NCI-H128 (cell line): ENCODE measurements around the gene KRT83.
"Not testable (repeated sequence)": the region's sequence is repeated elsewhere in the genome, so short reads cannot be mapped to it uniquely, and the experiment has no call there.

Source experiments
- DNase-seq: peaks from one replicate; lab custom pipeline; 2025; ENCODE audit not compliant: unreplicated experiment; lab: John Stamatoyannopoulos, UW

KRT83 gene

DNA sequence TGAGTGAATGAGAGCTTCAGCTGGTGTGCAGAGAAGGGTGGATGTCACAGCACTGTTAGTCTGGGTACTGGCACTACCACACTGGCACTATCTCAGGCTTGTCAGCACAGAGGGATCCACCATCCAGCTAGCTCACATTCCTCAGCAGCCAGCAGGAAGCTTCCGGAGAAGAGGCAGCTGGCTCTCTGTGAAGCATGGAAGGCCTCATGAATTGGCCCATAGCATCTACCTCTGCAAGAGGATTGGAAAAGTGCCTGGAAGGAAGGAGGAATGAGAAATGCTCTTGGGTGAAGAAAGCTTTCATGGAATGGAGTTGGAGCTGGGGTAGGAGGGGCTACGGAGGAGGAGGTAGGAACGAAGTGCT is 9.9 kb downstream of the KRT83 start:
- no peak for DNase-seq

DNA sequence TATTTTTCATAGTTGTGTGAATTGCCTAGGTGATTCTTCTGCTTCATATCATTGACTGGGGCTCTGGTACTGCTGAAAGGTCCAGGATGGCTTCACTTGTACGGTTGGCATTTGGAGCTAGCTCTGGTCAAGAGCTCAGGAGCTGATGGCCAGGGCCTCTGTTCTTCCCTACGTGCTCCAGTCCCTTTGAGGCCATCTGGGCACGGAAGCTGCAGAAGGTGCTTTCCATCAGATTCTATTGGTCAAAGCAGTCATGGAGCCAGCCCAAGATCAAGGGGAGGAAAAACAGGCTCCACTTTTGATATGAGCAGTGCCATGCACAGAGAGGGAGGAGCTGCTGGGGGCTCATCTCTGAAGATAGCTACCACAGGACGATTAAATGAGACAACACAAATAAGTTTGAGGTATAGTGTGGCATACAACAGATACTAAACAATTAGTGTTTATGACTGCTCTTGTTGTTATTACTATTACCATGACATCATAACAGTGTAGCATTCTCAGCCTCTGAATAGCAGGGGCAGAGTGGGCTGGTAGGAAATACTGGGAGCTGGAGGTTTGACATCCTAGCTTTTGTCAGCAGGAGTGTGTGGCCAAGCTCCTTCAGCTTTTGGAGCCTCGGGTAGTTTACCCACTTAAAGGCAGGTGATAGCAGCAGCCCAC is 10.4 kb downstream of the KRT83 start:
- no peak for DNase-seq

DNA sequence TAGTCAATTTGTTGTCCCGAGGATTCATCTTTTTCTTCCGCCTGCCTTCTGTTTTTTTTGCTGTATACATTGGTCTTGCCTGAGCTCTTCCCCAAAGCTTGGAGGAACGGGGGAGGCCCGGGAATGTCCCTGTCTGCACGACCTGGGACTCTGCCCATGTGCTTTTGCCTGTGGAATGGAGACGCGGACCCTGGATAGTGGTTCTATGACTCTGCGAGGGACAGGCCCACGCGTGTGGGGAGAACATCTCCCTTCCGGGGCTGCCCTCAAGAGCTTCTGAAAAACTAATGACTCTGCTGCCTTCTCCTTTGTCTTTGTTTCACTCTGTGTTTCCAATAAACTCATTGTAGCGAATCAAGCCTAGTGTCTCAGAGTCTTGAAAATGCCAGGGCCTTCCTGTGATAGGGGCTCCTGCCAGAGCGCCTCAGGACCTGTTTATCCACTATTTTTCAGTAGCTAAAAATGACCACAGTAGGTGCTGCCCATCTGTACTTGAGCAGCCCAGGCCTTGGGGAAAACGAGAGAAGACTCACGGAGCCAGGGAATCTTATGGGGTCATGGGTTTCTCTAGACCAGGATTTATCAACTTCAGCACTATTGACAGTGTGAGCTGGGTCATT is 12.3 kb downstream of the KRT83 start:
- no peak for DNase-seq

DNA sequence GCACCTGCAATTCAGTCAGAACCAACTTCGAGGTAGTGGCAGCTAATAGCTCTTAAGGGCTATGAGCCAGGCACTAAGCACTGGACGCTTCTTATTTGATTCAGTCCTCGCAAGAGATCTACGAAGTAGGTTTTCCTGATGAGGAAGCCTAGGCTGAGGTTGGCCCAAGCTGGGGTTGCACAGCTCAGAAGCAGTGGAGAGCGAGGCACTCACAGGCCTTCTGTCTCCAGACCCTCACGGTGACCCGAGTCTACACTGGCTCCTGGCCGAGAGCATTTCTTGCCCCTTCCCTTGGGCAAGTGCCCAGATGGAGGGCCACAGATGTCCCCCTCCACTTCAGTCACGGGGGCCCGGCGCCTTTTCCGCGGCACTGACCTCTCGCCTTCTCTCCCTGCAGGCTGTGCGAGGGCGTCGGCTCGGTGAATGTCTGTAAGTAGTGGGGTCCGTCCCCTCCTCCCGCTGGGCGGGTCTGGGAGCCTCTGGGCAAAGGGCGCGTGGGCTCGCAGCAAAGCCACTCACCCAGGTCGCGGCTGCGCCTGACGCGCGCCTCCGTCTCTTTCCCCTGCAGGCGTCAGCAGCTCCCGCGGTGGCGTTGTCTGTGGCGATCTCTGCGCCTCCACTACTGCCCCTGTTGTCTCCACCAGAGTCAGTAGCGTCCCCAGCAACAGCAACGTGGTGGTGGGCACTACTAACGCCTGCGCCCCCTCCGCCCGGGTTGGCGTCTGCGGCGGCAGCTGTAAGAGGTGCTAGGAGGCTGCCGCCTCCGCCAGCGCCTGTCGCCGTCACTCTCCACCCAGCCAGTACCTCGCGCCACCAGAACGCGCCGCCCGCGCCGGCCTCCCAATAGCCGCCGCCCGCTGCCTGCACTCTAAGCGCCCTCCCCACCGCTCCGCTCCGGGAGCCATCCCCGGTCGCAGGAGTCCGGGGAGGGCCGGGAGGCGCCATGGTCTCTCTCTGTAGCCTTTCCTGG is 13.1 kb downstream of the KRT83 start:
- no peak for DNase-seq

DNA sequence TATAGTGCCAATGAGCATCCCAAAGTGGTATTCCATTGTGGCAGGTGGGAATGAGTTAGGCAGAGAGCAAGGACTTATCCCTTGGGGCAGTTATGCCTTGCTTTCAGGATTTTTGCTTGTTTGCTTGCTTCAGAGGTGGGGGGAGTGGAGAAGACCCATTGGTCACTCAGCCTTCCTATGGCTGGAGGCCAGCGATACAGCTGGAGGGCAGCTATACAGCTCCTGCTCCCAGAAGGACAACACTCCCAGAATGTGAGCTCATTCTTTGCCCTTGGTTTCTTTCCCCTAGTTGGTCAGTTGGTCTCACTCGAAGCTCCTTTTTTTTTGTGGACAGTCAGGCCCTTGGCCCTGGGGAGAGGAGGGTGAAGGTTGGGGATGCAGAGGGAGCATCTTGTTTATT is 14.5 kb downstream of the KRT83 start:
- no peak for DNase-seq

DNA sequence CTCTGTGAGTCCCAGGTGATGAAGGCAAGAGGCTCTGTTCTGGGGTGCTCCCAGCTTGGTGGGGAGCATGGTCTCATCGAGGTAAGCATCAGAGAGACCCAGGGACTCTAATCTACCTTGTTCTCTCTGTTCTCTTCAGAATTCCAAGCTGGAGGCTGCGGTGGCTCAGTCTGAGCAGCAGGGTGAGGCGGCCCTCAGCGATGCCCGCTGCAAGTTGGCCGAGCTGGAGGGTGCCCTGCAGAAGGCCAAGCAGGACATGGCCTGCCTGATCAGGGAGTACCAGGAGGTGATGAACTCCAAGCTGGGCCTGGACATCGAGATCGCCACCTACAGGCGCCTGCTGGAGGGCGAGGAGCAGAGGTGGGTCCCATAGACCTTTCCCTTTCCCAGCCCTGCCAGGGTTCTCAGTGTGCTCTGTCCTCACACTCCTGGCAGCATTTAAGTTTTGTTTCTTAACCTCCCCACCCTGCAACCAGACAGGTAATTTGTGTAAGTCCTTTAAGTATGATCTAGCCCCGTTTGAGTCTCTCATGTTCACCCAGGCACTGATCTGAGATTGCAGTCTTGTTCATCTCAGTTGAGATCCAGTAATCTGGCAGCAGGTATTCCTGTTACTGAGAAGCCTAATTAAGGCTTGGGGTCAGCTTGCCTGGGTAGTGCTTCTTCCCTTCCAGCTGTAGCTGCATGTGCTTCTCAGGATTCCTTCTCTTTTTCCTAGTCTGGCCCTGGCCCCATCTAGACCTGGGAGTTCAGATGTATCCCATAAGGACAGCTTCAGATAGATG is 15.1 kb downstream of the KRT83 start:
- no peak for DNase-seq

DNA sequence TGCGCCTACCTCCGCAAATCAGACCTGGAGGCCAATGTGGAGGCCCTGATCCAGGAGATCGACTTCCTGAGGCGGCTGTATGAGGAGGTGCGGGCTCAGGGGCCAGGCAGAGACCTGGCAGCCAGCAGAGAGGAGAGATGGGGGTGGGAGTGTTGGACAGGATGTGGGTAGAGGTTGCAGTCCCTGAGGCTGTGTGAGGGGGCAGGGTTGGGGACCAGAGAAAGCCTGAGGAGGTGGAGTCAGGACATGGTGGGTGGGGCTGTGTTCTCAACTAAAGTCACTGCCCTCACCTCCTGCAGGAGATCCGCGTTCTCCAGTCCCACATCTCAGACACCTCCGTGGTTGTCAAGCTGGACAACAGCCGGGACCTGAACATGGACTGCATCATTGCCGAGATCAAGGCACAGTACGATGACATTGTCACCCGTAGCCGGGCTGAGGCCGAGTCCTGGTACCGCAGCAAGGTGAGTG is 16.2 kb downstream of the KRT83 start:
- not testable (repeated sequence) for DNase-seq

DNA sequence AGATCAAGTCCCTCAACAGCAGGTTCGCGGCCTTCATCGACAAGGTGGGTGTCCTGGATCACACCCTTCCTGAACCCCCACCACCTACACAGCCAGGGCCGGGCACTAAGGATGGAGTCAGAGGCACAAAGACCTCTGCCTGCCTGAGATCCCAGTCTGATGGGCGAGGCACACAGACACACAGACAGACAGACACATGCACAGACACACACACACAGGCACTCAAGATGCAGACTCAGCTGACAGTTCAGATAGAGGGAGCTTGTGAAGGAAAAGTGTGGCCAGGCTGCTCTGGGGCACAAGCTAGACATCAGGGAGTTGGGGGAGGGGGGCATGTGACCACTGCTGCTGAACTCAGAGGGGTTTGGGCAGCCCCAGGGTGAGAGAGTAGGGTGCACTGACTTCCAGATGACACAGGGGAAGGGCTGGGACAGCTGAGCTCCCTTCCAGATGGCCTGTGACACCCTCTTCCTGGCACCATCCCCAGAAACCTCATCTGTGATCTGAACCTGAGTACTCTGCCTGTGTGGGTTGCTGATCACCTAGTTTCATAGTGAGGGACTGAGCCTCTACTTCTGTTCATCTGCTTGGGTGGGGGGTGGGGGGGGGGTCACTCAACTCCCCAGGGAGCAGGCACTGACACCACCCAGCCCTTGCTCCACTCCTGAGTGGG is 18.8 kb downstream of the KRT83 start:
- not testable (repeated sequence) for DNase-seq

DNA sequence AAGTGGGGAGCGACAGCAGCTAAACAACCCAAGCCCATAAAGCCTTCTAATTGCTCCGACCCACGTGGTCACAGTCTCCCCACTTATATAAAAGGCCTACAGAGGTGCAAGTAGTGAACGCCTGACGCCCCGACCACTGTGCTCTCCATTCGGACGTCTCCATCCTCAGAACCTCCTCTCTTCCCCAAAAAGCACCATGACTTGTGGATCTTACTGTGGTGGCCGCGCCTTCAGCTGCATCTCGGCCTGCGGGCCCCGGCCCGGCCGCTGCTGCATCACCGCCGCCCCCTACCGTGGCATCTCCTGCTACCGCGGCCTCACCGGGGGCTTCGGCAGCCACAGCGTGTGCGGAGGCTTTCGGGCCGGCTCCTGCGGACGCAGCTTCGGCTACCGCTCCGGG is 19.5 kb downstream of the KRT83 start:
- not testable (repeated sequence) for DNase-seq

DNA sequence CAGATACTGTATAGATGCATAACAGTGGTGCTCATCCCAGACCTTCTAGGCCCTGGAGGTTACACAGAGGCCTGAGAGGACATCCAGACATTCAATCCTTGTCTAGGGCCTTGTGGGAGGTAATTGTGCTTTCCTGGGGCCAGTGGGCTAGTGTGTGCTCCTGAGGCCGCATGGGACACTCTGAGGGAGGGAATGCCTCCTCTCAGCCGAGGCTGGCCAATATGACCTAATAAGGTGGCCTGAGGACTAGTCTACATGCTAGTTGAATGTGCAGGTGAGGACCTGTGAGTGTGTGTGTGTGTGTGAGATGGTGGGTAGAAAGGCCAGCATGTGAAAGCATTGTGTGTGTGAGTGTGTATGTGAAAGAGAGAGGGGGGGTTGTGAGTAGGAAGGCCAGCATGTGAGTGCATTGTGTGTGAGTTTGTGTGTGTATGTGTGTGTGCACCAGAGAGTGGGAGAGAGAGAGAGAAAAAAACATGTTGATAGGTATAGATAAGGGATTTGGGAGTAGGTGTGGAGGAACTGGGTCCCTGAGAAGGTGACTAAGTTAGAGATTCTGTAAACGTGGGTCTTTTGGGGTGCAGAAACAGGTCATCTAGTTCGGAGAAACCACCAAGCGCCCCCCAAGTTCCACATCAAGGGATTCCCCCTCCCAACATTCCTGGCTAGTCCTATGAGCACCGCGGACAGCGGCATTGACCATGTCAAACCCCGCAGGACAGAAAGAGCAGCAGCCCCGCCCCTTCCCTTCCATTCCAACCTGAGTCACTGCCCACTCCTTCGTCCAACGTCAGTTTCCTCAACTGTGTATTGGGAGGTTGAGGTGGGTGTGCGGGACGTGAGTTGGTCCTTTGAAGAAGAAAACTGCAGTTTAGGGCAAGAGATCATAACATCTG is 20.2 kb downstream of the KRT83 start:
- DNase-seq = no peak

DNA sequence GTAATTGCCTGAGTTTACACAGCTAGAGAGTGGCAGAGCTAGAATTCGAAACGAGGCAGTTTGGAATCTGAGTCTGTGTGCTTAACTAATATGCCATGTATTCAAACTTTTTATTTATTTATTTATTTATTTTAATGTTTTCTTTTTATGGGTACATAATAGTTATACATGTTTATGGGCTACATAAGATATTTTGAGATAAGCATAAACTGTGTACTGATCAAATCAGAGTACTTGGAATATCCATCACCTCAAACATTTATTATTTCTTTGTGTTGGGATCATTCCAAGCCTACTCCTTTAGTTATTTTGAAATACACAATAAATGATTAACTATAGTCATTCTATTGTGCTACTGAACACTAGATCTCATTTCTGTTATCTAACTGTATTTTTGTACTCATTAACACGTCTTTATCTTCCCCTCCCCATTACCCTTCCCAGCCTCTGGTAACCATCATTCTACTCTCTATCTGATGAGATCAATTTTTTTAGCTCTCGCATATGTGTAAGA is 22.5 kb downstream of the KRT83 start:
- DNase-seq = no peak

DNA sequence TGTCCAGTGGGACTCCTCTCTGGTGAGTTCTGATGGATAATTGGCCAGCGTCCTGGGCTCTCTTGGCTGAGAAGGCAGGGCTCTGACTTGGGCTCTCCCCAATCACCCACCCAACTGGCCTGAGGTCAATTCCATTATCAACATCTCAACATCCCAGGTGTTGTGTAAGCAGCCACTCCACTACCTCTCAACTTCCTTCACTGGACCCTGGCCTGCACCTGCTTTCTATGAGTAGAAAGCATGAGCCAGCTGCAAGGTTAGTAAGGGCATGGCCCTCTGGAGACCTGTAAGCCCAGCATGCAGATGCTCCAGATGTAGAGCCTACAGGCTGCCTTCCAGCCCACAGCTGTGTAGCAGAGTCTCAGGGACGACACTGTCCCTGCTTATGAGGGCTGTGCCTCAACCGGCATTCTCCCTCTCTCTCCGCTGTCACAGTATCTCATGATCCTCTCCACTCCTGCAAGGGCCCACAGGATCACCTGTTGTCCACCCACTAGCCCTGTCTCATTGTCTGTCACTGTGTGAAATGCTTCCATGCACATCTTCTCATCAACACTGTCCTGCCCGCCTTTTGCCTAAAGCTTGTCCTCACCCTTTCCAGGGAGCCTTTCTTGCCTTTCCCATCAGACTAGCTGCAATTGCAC is 24.5 kb downstream of the KRT83 start:
- DNase-seq = no peak

DNA sequence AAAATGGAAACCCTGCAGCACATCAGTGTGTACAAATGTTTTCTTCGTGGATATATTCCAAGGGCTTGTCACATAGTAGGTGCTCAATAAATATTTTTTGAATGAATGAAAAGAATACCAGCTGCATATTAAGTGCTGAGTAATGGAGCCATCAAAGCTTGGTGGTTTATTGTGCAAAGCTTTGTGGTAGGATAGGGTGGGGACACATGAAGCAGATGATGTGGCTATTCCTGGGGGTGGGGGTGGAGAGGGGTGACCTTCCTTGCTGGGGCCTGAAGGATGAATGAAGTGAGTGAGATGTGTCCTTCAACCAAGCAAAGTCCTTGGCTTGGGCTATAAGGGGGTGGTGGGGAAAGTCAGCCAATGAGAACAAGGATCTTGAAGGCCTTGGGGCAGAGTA is 25.5 kb downstream of the KRT83 start:
- no peak for DNase-seq

DNA sequence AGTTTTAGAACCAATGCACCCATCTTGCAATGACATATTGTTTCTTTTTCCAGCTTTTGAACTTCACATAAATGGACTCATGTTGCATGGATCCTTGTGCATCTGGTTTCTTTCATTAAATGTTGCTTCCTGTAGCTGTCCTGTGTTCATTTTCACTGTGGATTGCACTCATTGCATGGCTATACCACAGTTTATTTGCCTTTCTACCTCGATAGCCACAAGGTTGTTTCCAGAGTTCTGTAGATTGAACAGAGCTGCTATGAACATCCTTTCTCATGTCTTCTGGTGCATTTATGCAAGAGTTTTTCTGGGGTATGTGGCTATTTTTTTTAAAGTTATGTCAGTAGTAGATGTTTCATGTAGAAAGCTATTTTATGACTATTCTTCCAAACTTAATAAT is 26.4 kb downstream of the KRT83 start:
- DNase-seq = no peak

DNA sequence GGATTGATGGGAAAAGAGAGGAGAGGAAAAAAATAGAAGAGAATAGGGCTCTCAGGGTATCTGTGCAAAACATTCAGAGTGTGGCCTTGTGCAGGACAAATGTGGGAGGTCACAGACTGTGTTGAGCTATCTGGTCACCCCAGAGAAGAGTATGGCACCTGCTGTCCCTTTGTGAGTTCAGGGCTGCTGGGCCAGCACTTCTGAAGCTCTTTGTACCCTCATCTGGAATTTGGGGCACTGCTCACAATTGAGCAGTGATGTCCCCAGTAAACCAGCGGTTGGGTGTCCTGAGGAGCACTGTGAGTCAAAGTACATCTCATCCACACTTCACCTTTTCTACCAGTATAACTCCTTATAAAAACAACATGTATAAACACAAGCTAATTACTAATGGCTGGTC is 27.3 kb downstream of the KRT83 start:
- no peak for DNase-seq

DNA sequence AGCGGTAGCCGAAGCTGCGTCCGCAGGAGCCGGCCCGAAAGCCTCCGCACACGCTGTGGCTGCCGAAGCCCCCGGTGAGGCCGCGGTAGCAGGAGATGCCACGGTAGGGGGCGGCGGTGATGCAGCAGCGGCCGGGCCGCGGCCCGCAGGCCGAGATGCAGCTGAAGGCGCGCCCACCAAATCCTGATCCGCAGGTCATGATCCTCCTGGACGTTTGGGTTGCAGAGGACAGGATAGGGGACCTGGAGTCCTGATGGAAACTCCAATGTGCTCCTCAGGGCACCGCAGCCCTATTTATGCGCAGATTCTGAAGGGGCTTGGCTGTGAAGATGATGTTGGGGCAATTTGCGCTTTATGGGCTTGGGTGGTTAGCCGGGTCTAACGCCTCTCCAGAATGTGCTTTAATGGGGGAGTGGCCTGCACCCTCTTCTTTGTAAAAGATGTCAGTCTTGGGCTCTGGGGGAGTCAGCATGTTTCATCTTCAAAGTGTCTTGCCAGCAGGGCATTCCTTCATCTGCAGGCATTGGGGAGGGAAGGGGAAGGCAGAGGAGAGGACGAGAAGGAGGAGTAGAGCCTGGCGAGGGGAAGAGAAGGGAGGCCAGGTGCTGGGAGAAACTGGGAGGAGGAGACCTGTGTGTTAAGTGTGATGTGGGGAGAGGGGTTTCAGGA is 29.8 kb downstream of the KRT83 start, which contains the start of gene KRT81:
Gene KRT81 (minus strand): TSS at position 268 of the 669 bp plus-strand sequence. CDS start 69 bp downstream, at position 199.
- no peak for DNase-seq

DNA sequence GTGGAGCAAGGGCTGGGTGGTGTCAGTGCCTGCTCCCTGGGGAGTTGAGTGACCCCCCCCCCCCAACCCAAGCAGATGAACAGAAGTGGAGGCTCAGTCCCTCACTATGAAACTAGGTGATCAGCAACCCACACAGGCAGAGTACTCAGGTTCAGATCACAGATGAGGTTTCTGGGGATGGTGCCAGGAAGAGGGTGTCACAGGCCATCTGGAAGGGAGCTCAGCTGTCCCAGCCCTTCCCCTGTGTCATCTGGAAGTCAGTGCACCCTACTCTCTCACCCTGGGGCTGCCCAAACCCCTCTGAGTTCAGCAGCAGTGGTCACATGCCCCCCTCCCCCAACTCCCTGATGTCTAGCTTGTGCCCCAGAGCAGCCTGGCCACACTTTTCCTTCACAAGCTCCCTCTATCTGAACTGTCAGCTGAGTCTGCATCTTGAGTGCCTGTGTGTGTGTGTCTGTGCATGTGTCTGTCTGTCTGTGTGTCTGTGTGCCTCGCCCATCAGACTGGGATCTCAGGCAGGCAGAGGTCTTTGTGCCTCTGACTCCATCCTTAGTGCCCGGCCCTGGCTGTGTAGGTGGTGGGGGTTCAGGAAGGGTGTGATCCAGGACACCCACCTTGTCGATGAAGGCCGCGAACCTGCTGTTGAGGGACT is 30.6 kb downstream of the KRT83 start:
- not testable (repeated sequence) for DNase-seq
